ENCODE data around the gene NDUFAF2. TPM values are rescaled to one million over a fixed set of nuclear protein-coding genes. Genes with fewer than 3 reads are reported as not detected.

The NDUFAF2 gene
- total and polyA plus RNA-seq, 4 donors, result 12.2 to 68.8 (median 29.8) TPM

GRCh38 chr5:61151893-61152292, 206.9 kb downstream of the NDUFAF2 start:
- H3K36me3 ChIP-seq (ENCODE audit: control insufficient read depth in 4 of 4, insufficient read depth in 4 of 4, low read length in 4 of 4), result no peaks in the 10 kb centered on the region
- H3K9ac ChIP-seq (ENCODE audit: insufficient read depth in 1 of 2, low read length in 2 of 2), result no peak overlapping the region
- H3K4me1 ChIP-seq (ENCODE audit: control insufficient read depth in 5 of 5, insufficient read depth in 5 of 5, low read length in 5 of 5), result peaks cover 0 to 1% (median 0%) of the 10 kb centered on the region in 5 donors
- TF ChIP-seq CTCF (IDR thresholded peaks at IDR 0.05; ENCODE audit: control extremely low read depth, extremely low read depth), result no peak
- H3K4me3 ChIP-seq, result no peak overlapping the region
- no peak overlapping the region for H3K27ac ChIP-seq (ENCODE audit: low read depth in 1 of 2, low read length in 1 of 2)
- WGBS, 2 donors, result 87 to 91% methylated on average over 2 of the region's 2 CpGs
- H3K9me3 ChIP-seq (ENCODE audit: control insufficient read depth in 4 of 4, insufficient read depth in 3 of 4, low read length in 3 of 4), result no peaks in the 10 kb centered on the region
- no peaks in the 10 kb centered on the region for H3K27me3 ChIP-seq (ENCODE audit: control insufficient read depth in 3 of 3, insufficient read depth in 3 of 3, low read length in 2 of 3)
- no peak for DNase-seq
- ATAC-seq (ENCODE audit: insufficient read depth, low FRiP score), result no peak

- ATAC-seq (ENCODE audit: insufficient read depth, low FRiP score) (no peak), DNase-seq (no peak)
- Histone ChIP-seq H3K9me3 (ENCODE audit: control insufficient read depth in 4 of 4, insufficient read depth in 3 of 4, low read length in 3 of 4) (no peaks in the 10 kb centered on the region), H3K27me3 (ENCODE audit: control insufficient read depth in 3 of 3, insufficient read depth in 3 of 3, low read length in 2 of 3) (no peaks in the 10 kb centered on the region), H3K4me3 (no peak overlapping the region), H3K36me3 (ENCODE audit: control insufficient read depth in 4 of 4, insufficient read depth in 4 of 4, low read length in 4 of 4) (peaks cover 2 to 18% (median 3%) of the 10 kb centered on the region in 4 donors), H3K9ac (ENCODE audit: insufficient read depth in 1 of 2, low read length in 2 of 2) (no peak overlapping the region), H3K27ac (ENCODE audit: low read depth in 1 of 2, low read length in 1 of 2) (no peak overlapping the region), H3K4me1 (ENCODE audit: control insufficient read depth in 5 of 5, insufficient read depth in 5 of 5, low read length in 5 of 5) (peaks cover 5 to 27% (median 7%) of the 10 kb centered on the region in 5 donors)
- WGBS, 2 donors, result 93 to 97% methylated on average over 3 of the region's 3 CpGs
- no peak for TF ChIP-seq CTCF (IDR thresholded peaks at IDR 0.05; ENCODE audit: control extremely low read depth, extremely low read depth)
Observed at GRCh38 chr5:61159070-61159469, 214.1 kb downstream of the NDUFAF2 start.

- peak in 1 of 3 donors; percentile 36 for DNase-seq
- H3K9ac ChIP-seq (ENCODE audit: insufficient read depth in 1 of 2, low read length in 2 of 2), result no peak overlapping the region
- no peak for ATAC-seq (ENCODE audit: insufficient read depth, low FRiP score)
- H3K9me3 ChIP-seq (ENCODE audit: control insufficient read depth in 4 of 4, insufficient read depth in 3 of 4, low read length in 3 of 4), result no peaks in the 10 kb centered on the region
- H3K36me3 ChIP-seq (ENCODE audit: control insufficient read depth in 4 of 4, insufficient read depth in 4 of 4, low read length in 4 of 4), result peaks cover 2 to 18% (median 3%) of the 10 kb centered on the region in 4 donors
- H3K27ac ChIP-seq (ENCODE audit: low read depth in 1 of 2, low read length in 1 of 2), result no peak overlapping the region
- TF ChIP-seq CTCF (IDR thresholded peaks at IDR 0.05; ENCODE audit: control extremely low read depth, extremely low read depth), result no peak
- no peaks in the 10 kb centered on the region for H3K27me3 ChIP-seq (ENCODE audit: control insufficient read depth in 3 of 3, insufficient read depth in 3 of 3, low read length in 2 of 3)
- H3K4me1 ChIP-seq (ENCODE audit: control insufficient read depth in 5 of 5, insufficient read depth in 5 of 5, low read length in 5 of 5), result peaks cover 6 to 27% (median 8%) of the 10 kb centered on the region in 5 donors
- H3K4me3 ChIP-seq, result no peak overlapping the region
- 25 to 46% methylated on average over 4 of the region's 4 CpGs for WGBS, 2 donors
Observed at GRCh38 chr5:61159836-61160235, 214.8 kb downstream of the NDUFAF2 start.

GRCh38 chr5:61160497-61160896, 215.5 kb downstream of the NDUFAF2 start:
- Histone ChIP-seq H3K36me3 (ENCODE audit: control insufficient read depth in 4 of 4, insufficient read depth in 4 of 4, low read length in 4 of 4) (peaks cover 2 to 18% (median 3%) of the 10 kb centered on the region in 4 donors), H3K27me3 (ENCODE audit: control insufficient read depth in 3 of 3, insufficient read depth in 3 of 3, low read length in 2 of 3) (no peaks in the 10 kb centered on the region), H3K4me3 (no peak overlapping the region), H3K27ac (ENCODE audit: low read depth in 1 of 2, low read length in 1 of 2) (no peak overlapping the region), H3K9ac (ENCODE audit: insufficient read depth in 1 of 2, low read length in 2 of 2) (no peak overlapping the region), H3K4me1 (ENCODE audit: control insufficient read depth in 5 of 5, insufficient read depth in 5 of 5, low read length in 5 of 5) (peaks cover 6 to 27% (median 8%) of the 10 kb centered on the region in 5 donors), H3K9me3 (ENCODE audit: control insufficient read depth in 4 of 4, insufficient read depth in 3 of 4, low read length in 3 of 4) (no peaks in the 10 kb centered on the region)
- no peak for DNase-seq
- WGBS, 2 donors, result 88 to 90% methylated on average over 3 of the region's 3 CpGs
- no peak for ATAC-seq (ENCODE audit: insufficient read depth, low FRiP score)
- no peak for TF ChIP-seq CTCF (IDR thresholded peaks at IDR 0.05; ENCODE audit: control extremely low read depth, extremely low read depth)

All from lung (tissue), 12 donors.